Peyer's patch (tissue), 4 donors: ENCODE results near the gene SHROOM2.

ENCODE experiments used
- CTCF ChIP-seq, 6 experiments: fragments of 450-650 bp in 4 of 6; fragments of 200-600 bp in 2 of 6; sonication (generic) in 1 of 6; IDR thresholded peaks; one replicate each; pipeline ENCODE4 v1.5.1; 2017 to 2019; ENCODE audit warnings: antibody characterized with exemption in 6 of 6, mild to moderate bottlenecking in 3 of 6, moderate library complexity in 1 of 6
- POLR2A ChIP-seq, 2 donors: fragments of 450-650 bp; IDR thresholded peaks; one replicate each; pipeline ENCODE4 v1.5.1; 2017; ENCODE audit warnings: antibody characterized with exemption in 2 of 2, mild to moderate bottlenecking in 2 of 2, moderate library complexity in 2 of 2

GRCh38 chrX:9957743-9958142, 171.5 kb downstream of the SHROOM2 start:
- TF ChIP-seq CTCF (IDR thresholded peaks at IDR 0.05) (no peak), POLR2A (IDR thresholded peaks at IDR 0.05) (no peak)
